ENCODE measurements around the gene L3HYPDH. TPM values are rescaled to one million over a fixed set of nuclear protein-coding genes. Genes with fewer than 3 reads are reported as not detected.
"Not testable (repeated sequence)": the region's sequence is repeated elsewhere in the genome, so short reads cannot be mapped to it uniquely, and the experiment has no call there.

The L3HYPDH gene
- total and polyA plus RNA-seq, 5 donors, result 18.1 to 28.0 (median 22.3) TPM

DNA sequence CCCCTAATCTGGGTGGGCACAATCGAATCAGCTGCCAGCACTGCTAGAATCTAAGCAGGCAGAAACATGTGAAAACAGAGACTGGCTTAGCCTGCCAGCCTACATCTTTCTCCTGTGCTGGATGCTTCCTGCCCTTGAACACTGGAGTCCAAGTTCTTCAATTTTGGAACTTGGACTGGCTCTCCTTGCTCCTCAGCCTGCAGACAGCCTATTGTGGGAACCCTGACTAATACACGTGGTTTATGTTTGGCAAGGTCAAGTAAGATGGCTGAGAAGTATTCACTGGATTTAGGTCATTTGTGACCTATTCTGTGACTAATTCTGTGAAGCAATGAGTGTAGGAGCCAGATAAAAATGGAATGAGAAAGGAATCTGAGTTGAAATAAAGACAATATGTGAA, 30.1 kb downstream of the L3HYPDH start:
- no peaks in the 10 kb centered on the region for H3K9me3 ChIP-seq (ENCODE audit: control insufficient read depth, low read length)
- ATAC-seq (peak; percentile 92 to 96), DNase-seq (peak in 1 of 3 donors; percentile 51)
- H3K4me1 ChIP-seq (ENCODE audit: control insufficient read depth, insufficient read depth, low read length), result no peaks in the 10 kb centered on the region
- intact Hi-C loops (cut with DNase I), result no loop called here
- H3K27me3 ChIP-seq (ENCODE audit: control insufficient read depth, insufficient read depth), result no peaks in the 10 kb centered on the region
- WGBS, result 46% methylated on average over 2 of the region's 2 CpGs
- H3K4me3 ChIP-seq (ENCODE audit: low read length), result no peak overlapping the region
- no peak overlapping the region for H3K27ac ChIP-seq (ENCODE audit: low read length)

DNA sequence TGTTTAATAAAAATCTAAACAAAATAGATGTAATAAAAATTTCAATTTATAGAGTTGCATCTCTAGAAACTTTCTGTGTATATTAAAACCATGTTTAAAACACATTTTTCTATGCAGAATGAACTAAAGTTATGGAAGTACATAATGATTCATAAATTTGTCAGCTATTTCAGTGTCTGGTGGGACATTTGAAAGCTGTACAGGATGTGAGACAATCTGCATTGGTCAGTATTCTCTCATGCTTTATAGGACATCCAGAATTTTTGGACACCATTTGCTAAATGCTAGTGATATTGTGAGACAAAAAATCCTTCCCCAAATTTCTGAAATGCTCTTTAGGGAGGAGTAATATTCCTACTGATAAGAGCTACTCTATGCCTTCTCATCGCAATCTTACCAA, 32.4 kb downstream of the L3HYPDH start:
- H3K4me1 ChIP-seq (ENCODE audit: control insufficient read depth, insufficient read depth, low read length), result no peaks in the 10 kb centered on the region
- no peak for DNase-seq
- 94% methylated on average over 1 of the region's 1 CpG for WGBS
- H3K27me3 ChIP-seq (ENCODE audit: control insufficient read depth, insufficient read depth), result no peaks in the 10 kb centered on the region
- no peak overlapping the region for H3K4me3 ChIP-seq (ENCODE audit: low read length)
- H3K27ac ChIP-seq (ENCODE audit: low read length), result no peak overlapping the region
- intact Hi-C loops (cut with DNase I), result no loop called here
- H3K9me3 ChIP-seq (ENCODE audit: control insufficient read depth, low read length), result no peaks in the 10 kb centered on the region
- ATAC-seq, result no peak

DNA sequence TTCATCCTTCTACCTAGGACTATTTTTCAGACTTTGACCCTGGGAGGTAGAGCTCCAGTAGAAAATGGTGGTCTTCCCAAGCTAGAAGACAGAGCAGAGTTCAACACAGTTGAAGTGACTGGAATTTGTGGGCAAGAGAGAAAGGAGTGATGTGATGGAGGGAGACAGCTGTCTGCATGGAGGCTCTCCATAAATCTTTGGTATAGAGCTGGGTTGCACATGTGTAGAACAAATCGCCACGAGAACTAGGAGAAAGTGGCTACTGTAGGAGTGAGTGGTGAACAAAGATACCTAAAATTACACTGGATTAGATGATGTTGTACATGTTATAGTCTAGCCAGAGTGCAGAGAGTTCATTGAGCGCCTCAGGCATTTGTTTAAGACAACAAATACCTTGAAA, 33.5 kb downstream of the L3HYPDH start:
- DNase-seq (no peak), ATAC-seq (no peak)
- no peaks in the 10 kb centered on the region for H3K9me3 ChIP-seq (ENCODE audit: control insufficient read depth, low read length)
- H3K4me1 ChIP-seq (ENCODE audit: control insufficient read depth, insufficient read depth, low read length), result no peaks in the 10 kb centered on the region
- H3K27me3 ChIP-seq (ENCODE audit: control insufficient read depth, insufficient read depth), result no peaks in the 10 kb centered on the region
- 97% methylated on average over 3 of the region's 3 CpGs for WGBS
- intact Hi-C loops (cut with DNase I), result no loop called here
- H3K4me3 ChIP-seq (ENCODE audit: low read length), result no peak overlapping the region
- no peak overlapping the region for H3K27ac ChIP-seq (ENCODE audit: low read length)

DNA sequence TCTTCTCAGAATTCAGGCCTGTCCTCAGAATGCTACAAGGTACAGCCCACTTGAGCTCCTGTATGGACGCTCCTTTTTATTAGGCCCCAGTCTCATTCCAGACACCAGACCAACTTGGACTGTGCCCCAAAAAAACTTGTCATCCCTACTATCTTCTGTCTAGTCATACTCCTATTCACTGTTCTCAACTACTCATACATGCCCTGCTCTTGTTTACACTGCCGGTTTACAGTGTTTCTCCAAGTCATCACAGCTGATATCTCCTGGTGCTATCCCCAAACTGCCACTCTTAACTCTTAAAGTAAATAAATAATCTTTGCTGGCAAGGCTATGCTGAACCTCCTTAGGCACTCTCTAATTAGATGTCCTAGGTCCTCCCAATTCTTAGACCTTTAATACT, 35.5 kb downstream of the L3HYPDH start:
- intact Hi-C loops (cut with DNase I), result loop anchor here in 1 of 4 donors (5.0 to 10.0 kb wide), 2 partner anchors 104 to 321 kb away; no protein-coding TSS in a partner anchor

DNA sequence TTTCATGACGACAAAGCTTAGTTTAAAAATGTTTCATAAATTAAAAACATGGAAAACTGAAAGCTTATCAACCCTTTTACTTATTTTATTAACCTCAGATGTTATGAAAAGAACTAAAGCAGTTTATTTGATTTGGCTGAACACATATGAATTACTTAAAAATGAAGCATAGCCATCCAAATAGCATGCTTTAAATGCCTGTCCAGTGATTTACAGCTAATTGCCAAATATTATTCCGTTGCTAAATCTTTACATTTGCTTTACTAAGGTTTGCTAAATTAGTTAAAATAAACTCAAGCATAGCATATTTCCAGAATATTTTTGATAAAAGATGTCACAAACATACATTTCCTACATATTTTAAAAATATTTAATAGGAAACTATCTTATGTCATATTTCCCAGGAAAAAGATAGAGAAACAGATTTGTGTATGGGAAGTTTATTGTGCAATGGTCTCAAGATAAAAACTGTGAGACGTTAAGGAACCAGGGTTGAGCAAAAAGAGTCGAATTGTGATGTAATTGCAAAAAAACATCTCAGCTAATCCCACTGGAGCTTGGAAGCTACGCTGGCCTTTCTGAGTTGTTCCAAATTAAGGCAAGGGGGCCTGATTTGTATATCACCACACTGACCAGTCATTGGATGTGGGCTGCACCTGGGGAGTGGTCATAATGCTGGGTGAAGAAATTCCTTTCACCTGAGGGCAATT, 44.8 kb downstream of the L3HYPDH start:
- ATAC-seq, result peak; percentile 74 to 84
- peaks cover 5% of the 10 kb centered on the region for H3K4me1 ChIP-seq (ENCODE audit: control insufficient read depth, insufficient read depth, low read length)
- no peaks in the 10 kb centered on the region for H3K27me3 ChIP-seq (ENCODE audit: control insufficient read depth, insufficient read depth)
- WGBS, result 54% methylated on average over 5 of the region's 5 CpGs
- no peaks in the 10 kb centered on the region for H3K9me3 ChIP-seq (ENCODE audit: control insufficient read depth, low read length)
- H3K4me3 ChIP-seq (ENCODE audit: low read length), result no peak overlapping the region
- intact Hi-C loops (cut with DNase I), result loop anchor here in 1 of 4 donors (10.0 kb wide), 1 partner anchor 95 kb away; no protein-coding TSS in a partner anchor
- DNase-seq, result peak in 2 of 3 donors; percentile 28 to 66
- H3K27ac ChIP-seq (ENCODE audit: low read length), result peak overlapping the region; percentile 52

More for the DNA sequence above, 35.5 kb downstream of the L3HYPDH start:
- not testable (repeated sequence) for H3K4me3 ChIP-seq (ENCODE audit: low read length); ATAC-seq; H3K27me3 ChIP-seq (ENCODE audit: control insufficient read depth, insufficient read depth); H3K4me1 ChIP-seq (ENCODE audit: control insufficient read depth, insufficient read depth, low read length); H3K9me3 ChIP-seq (ENCODE audit: control insufficient read depth, low read length); DNase-seq; H3K27ac ChIP-seq (ENCODE audit: low read length)
- WGBS, result 84% methylated on average over 2 of the region's 2 CpGs

DNA sequence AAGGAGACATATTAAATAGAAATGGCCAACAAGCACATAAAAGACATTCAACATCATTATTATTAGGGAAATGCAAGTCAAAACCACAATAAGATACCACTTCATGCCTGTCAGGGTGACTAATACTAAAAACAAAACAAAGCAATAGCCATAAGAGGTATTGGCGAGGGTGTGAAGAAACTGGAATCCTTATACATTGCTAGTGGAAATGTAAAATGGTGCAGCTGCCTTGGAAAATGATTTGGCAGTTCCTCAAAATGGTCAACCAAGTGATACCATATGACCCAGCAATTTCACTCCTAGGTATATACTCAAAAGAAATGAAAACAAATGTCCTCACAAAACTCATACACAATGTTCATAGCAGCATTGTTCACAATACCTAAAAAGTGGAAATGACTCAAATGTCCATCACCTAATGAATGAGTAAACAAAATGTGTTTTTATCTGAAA, 46.0 kb downstream of the L3HYPDH start:
- WGBS, result 82% methylated on average over 1 of the region's 1 CpG
- H3K27ac ChIP-seq (ENCODE audit: low read length), result no peak overlapping the region
- ATAC-seq (no peak), DNase-seq (no peak)
- peaks cover 5% of the 10 kb centered on the region for H3K4me1 ChIP-seq (ENCODE audit: control insufficient read depth, insufficient read depth, low read length)
- no peak overlapping the region for H3K4me3 ChIP-seq (ENCODE audit: low read length)
- intact Hi-C loops (cut with DNase I), result loop anchor here in 1 of 4 donors (10.0 kb wide), 1 partner anchor 93 kb away; no protein-coding TSS in a partner anchor
- no peaks in the 10 kb centered on the region for H3K27me3 ChIP-seq (ENCODE audit: control insufficient read depth, insufficient read depth)
- H3K9me3 ChIP-seq (ENCODE audit: control insufficient read depth, low read length), result no peaks in the 10 kb centered on the region

DNA sequence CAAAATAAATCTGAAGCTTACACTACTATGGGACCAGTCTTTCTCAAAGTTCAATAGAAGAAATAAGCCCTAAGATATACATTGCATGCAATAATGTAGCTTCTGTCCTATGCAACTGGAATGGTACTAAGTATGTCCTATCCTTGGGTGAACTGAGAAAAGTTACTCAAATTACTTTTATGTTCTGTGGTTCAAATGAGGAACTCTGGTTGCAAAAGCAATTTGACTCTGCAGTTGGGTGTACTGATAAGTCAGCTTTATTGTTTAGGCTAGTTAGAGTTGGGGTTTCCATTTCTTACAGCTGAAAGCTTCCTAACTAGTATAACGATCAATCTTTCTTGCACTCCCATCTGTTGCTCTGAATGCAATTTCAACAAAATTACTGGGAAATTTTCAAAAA, 48.2 kb downstream of the L3HYPDH start:
- 79% methylated on average over 1 of the region's 1 CpG for WGBS
- ATAC-seq (no peak), DNase-seq (no peak)
- intact Hi-C loops (cut with DNase I), result loop anchor here in 1 of 4 donors (10.0 kb wide), 1 partner anchor 91 kb away; no protein-coding TSS in a partner anchor
- peaks cover 5% of the 10 kb centered on the region for H3K4me1 ChIP-seq (ENCODE audit: control insufficient read depth, insufficient read depth, low read length)
- H3K27ac ChIP-seq (ENCODE audit: low read length), result no peak overlapping the region
- H3K27me3 ChIP-seq (ENCODE audit: control insufficient read depth, insufficient read depth), result no peaks in the 10 kb centered on the region
- no peak overlapping the region for H3K4me3 ChIP-seq (ENCODE audit: low read length)
- no peaks in the 10 kb centered on the region for H3K9me3 ChIP-seq (ENCODE audit: control insufficient read depth, low read length)

DNA sequence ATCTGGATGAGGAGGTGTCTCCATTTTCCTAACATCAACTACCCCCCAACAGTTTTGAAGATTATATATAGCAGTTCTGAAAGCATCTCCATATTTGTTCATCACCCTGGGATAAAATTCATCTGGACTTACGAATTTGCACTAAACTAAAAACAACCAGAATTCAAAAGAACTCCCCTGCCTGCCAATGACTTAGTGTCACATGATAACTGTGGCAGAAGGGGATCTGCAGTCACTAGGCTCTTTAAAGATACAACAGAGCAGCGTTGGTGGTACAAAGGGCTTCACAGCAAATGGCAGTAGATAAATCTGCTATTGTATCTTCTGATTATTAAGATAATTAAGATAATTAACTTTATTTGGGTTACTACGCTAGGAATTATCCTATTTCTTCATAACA, 49.1 kb downstream of the L3HYPDH start:
- WGBS, result 59% methylated on average over 3 of the region's 3 CpGs
- no peak for DNase-seq
- no peaks in the 10 kb centered on the region for H3K9me3 ChIP-seq (ENCODE audit: control insufficient read depth, low read length)
- no peak for ATAC-seq
- peaks cover 2% of the 10 kb centered on the region for H3K4me1 ChIP-seq (ENCODE audit: control insufficient read depth, insufficient read depth, low read length)
- no peak overlapping the region for H3K27ac ChIP-seq (ENCODE audit: low read length)
- no peak overlapping the region for H3K4me3 ChIP-seq (ENCODE audit: low read length)
- intact Hi-C loops (cut with DNase I), result loop anchor here in 1 of 4 donors (10.0 kb wide), 1 partner anchor 90 kb away; no protein-coding TSS in a partner anchor
- H3K27me3 ChIP-seq (ENCODE audit: control insufficient read depth, insufficient read depth), result no peaks in the 10 kb centered on the region

DNA sequence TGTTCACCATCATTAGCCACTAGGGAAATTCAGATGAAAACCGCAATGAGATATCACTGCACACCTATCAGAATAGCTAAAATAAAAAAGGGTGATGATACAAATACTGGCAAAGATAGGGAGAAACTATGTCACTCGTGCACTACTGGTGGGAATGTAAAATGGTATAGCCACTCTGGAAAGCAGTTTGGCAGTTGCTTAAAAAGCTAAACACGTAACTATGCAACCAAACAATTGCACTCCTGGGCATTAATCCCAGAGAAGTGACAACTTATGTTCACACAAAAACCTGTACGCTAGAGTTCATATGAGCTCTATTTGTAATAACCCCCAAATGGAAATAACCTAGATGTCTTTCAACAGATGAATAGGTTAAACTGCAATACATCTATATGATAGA, 54.4 kb downstream of the L3HYPDH start:
- intact Hi-C loops (cut with DNase I), result loop anchor here in 2 of 4 donors (10.0 kb wide), 5 partner anchors 55 to 245 kb away; partner anchors contain the start of gene DAAM1 (in 1 of the 2)
- DNase-seq (no peak), ATAC-seq (peak in 1 of 2 donors; percentile 11)
- Histone ChIP-seq H3K27me3 (ENCODE audit: control insufficient read depth, insufficient read depth) (no peaks in the 10 kb centered on the region), H3K4me3 (ENCODE audit: low read length) (no peak overlapping the region), H3K27ac (ENCODE audit: low read length) (no peak overlapping the region), H3K9me3 (ENCODE audit: control insufficient read depth, low read length) (no peaks in the 10 kb centered on the region), H3K4me1 (ENCODE audit: control insufficient read depth, insufficient read depth, low read length) (peaks cover 15% of the 10 kb centered on the region)
- WGBS, result 57% methylated on average over 4 of the region's 4 CpGs

DNA sequence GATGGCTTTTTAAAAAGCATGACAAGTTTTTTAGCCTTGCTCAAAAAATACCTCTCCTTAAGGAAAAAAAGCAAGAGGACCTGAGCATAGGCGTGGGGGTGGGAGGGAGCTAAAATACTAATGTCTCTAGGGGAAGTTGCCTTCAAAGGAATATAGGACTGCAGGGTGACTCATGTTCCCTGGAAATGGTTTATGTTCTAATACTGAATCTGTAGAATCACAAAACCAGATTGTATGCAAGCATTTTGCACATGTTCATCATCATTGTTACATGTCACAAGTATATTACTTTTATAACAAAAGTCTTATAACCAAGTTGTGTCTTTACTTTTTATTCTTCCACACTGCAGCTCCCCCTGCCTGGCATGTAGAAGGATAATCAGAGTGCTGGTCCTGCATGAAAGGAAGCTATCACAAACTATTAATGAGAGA, 55.6 kb downstream of the L3HYPDH start:
- intact Hi-C loops (cut with DNase I), result loop anchor here in 2 of 4 donors (10.0 kb wide), 4 partner anchors 54 to 244 kb away; partner anchors contain the start of gene DAAM1 (in 1 of the 2)
- DNase-seq, result no peak
- H3K4me3 ChIP-seq (ENCODE audit: low read length), result no peak overlapping the region
- H3K27me3 ChIP-seq (ENCODE audit: control insufficient read depth, insufficient read depth), result no peaks in the 10 kb centered on the region
- H3K9me3 ChIP-seq (ENCODE audit: control insufficient read depth, low read length), result no peaks in the 10 kb centered on the region
- H3K4me1 ChIP-seq (ENCODE audit: control insufficient read depth, insufficient read depth, low read length), result peaks cover 18% of the 10 kb centered on the region
- ATAC-seq, result peak in 1 of 2 donors; percentile 8
- WGBS, result 52% methylated on average over 1 of the region's 1 CpG
- H3K27ac ChIP-seq (ENCODE audit: low read length), result peak overlapping the region; percentile 95
